D721Med (cell line): Measurements from ENCODE around the gene TBC1D5.

ENCODE experiments used
- DNase-seq: peaks from one replicate; pipeline ENCODE4 v3.0.0; 2011; ENCODE audit warnings: low spot score; ENCODE audit not compliant: insufficient read length
- FAIRE-seq: peaks from 2 replicates; lab custom pipeline; 2011; peaks lifted over from hg19 to GRCh38; lab: Jason Lieb, UNC
- TF ChIP-seq, protein P1 (sequence below): IDR thresholded peaks from 2 replicates; pipeline ENCODE4 v1.5.1; 2012; ENCODE audit warnings: mild to moderate bottlenecking, control low read depth; ENCODE audit not compliant: insufficient read depth; ENCODE audit errors: missing control alignments

Gene TBC1D5

DNA sequence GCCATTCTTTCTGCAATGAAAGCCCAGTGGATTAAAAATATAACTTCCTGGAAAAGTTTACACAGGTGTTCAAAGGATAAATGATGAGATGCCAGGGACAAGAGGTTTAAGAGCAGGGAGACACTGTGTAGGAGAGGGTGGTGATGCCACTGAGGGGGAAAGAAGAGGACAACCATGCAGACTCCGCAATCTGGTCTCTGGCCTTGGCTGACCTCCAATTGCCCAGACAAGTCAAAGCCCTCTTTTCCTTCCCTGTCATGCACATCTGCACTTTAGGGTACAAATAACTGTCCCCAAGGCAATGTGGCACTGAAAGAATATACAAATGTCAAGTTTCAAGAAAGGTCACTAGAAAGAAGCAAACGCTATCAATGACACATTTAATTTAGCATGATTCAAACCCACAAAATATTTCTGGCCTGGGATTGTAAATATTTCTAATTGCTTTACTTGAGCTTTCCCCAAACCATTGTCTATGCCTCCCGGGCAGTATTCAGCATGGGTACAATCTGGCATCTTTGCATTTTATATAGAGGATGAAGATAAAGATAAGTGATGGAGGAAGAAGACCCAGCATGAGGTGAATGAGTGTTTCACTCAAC, 538.3 kb downstream of the TBC1D5 start:
- DNase-seq (no peak), FAIRE-seq (no peak)
- TF ChIP-seq, protein P1, sequence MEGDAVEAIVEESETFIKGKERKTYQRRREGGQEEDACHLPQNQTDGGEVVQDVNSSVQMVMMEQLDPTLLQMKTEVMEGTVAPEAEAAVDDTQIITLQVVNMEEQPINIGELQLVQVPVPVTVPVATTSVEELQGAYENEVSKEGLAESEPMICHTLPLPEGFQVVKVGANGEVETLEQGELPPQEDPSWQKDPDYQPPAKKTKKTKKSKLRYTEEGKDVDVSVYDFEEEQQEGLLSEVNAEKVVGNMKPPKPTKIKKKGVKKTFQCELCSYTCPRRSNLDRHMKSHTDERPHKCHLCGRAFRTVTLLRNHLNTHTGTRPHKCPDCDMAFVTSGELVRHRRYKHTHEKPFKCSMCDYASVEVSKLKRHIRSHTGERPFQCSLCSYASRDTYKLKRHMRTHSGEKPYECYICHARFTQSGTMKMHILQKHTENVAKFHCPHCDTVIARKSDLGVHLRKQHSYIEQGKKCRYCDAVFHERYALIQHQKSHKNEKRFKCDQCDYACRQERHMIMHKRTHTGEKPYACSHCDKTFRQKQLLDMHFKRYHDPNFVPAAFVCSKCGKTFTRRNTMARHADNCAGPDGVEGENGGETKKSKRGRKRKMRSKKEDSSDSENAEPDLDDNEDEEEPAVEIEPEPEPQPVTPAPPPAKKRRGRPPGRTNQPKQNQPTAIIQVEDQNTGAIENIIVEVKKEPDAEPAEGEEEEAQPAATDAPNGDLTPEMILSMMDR = no peak

DNA sequence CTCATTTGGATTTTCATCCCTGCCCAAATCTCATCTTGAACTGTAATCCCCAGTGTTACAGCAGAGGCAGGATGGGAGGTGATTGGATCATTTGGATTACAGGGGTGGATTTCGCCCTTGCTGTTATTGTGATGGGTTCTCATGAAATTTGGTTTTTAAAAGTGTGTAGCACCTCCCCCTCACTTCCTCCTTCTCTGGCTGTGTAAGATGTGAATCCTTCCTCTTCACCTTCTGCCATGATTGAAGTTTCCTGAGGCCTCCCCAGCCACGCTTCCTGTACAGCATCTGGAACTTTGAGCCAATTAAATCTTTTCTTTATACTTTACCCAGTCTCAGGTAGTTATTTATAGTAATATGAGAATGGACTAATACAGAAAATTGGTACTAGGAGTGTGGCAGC, 540.9 kb downstream of the TBC1D5 start:
- DNase-seq = no peak
- no peak for FAIRE-seq
- TF ChIP-seq, protein P1 = no peak

DNA sequence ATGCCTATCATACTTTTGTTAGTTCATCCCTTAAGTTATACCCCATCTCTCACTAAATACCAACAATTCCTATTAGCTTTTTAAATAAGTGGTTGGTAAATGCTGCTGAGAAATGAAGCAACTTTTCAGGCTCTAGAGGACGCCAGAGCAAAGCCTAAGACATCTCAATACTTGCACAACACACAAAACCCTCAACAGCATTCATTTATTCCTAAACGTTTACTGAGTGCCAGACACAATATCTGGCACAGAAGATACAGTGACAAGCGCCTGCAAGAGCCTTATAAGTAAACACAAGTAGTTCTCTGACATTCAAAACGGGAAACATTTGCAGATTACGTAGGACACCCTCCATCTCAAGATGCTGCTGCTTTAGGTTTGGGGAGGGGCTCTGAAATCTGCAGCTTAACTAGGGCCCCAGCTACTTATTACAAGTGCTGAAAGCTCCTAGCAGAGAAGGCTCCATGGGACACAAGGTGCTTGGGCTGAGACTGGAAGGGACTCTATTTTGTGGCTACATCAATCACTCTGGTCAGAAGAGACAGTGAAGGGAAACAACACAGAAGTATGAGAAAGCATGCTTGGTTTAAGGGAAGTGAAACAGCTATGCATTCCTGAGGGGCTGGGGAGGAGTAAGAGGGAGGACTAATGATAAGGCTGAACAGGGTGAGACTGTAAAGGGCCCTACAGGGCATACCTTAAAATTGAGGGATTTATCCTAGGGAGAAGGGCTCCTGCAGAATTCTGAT, 546.4 kb downstream of the TBC1D5 start:
- TF ChIP-seq, protein P1 = peak; percentile 14
- FAIRE-seq (no peak), DNase-seq (no peak)

DNA sequence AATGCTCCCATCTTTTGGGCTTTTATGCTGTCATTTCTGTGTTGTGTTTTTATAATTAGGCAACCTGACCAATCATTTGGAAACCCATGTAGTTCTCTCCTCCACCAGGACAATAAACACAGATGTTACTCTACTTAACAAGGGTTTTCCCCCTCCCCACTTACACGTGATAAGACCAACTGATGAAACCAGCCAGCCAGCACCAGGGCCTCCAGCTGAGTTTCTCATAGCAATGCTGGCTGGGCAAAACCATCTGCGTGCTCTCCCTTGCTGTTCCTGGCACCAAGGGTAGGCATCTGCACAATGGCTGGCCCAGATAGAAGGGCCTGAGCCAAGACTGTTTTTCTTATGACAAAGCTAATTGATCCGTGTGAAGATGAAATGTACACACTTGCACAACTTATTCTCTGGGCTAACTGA, 547.2 kb downstream of the TBC1D5 start:
- DNase-seq = no peak
- FAIRE-seq = no peak

DNA sequence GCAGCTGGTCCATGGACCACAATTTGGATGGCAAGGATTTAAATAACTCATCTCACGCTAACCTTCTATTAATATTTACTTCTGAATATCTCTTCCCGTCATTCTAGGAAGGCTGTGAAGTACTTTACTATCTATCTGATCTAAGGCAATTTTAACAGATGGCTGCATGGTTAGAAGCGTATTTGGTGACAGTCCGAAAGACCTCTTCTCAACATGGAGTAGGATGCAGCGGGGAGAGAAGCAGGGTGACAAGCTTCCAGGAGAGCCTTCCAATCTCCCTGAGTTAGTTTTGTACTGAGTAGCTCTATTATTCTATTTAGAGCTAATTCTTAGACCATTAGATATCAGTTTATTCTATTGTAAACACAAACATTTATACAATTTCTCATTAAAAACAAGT, 548.3 kb downstream of the TBC1D5 start:
- FAIRE-seq (no peak), DNase-seq (no peak)
- TF ChIP-seq, protein P1 = no peak

More for the DNA sequence above, 547.2 kb downstream of the TBC1D5 start:
- TF ChIP-seq, protein P1 = no peak

DNA sequence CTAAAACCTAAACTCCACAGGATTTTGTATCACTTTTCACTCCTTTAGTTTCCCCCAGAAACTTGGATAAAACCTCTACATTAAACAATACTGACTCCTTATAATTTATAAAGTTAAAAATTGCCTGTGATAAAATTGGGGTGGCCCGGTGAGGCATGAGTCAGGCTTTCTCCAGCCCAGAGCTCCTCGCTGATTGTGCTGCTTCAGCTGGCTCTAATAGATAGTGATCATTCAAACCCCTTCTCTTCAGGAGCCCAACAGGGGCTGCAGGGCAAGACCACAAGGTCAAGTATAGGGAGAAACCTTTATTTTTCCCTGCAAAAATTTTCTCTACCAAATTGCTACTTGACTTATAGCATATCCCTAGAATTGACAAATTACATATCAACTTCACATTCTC, 549.4 kb downstream of the TBC1D5 start:
- TF ChIP-seq, protein P1 = no peak
- DNase-seq (no peak), FAIRE-seq (no peak)
